SK-MEL-5 (cell line): Measurements from ENCODE around the gene MCRIP1. TPM values are rescaled to one million over a fixed set of nuclear protein-coding genes. Genes with fewer than 3 reads are reported as not detected.

Source experiments
- DNase-seq: peaks from one replicate; pipeline ENCODE4 v3.0.0-alpha.2; 2016; ENCODE audit warnings: low read depth, low spot score
- in situ Hi-C: cut with HindIII; loops from 2 replicates; pipeline ENCODE4 v1.10.0; 2016; ENCODE audit warnings: low sequenced_read_pairs, high pct_unique_total_duplicates, low pct_unique_long_range_greater_than_20kb
- total RNA-seq: library from RNA; depleted of rRNA; stranded (reverse); fragments of >200 nt; shearing (Covaris generic); gene quantifications from 2 replicates; pipeline ENCODE4 v1.2.3, GENCODE V29; 2014; rRNA removed

Gene MCRIP1
- total RNA-seq, 1 experiment from 2014 or later: 162 TPM

DNA sequence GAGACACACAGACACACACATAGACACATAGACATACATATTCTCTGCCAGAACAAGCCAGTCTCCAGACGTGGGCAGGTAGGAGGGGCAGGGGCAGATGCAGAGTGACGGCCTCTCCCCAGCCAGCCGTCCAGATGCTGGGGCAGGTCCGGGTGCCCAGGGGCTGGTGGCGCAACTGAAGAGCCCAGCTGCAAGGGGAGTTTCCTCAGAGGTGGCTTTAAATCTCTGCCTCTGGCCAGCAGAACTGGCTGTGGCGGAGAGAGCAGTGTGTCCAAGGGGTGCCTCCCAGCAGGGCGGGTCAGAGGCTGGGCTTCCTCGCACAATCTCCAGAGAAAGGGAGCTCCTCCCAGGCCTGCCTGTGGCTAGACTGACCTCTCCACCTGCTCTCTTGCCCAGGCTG lies 38.6 kb downstream of the MCRIP1 start:
- in situ Hi-C loops: no loop called here
- no peak for DNase-seq

DNA sequence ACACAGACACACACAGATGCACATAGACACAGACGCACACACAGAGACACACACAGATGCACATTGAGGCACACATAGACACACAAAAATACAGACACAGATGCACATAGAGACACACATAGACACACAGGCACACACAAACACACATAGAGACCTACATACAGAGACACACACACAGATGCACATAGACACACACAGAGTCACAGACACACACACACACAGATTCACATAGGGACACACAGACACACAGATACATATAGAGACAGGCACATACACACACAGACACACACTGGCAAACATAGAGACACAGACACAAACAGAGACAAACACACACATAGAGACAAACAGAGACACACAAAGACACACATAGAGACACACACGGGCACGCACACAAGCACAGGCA lies 39.0 kb downstream of the MCRIP1 start:
- in situ Hi-C loops: no loop called here
- DNase-seq: no peak

DNA sequence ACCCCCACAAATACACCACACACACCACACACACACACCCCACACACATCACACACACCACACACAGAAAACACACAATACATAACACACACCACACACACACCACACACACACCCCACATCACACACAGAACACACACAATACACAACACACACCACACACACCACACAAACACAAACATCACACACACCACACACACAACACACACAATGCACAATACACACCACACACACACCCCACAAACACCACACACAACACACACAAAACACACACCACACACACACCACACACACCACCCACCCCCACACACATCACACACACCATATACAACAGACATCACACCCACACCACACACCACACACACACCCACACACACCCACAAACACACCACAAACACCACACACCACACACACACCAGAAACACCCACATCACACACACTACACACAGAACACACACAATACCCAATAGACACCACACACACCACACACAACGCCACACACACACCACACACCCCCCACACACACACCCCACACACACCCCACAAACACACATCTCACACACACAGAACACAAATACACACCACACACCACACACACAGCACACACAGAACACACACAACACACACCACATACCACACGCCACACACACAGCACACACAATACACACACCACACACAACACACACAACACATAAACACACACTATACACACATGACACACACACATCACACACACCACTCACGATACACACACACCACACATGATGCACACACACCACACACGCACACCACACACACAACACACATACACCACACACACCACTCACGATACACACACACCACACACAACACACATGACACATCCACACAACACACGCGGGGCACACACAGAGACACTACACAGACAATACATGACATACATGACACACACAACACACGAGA lies 40.1 kb downstream of the MCRIP1 start:
- DNase-seq: no peak
- in situ Hi-C loops: no loop called here

Other genes starting within 250 kb of the MCRIP1 start
- 139 TPM in 2 replicates for gene NPLOC4, start 196.2 kb downstream of the MCRIP1 start, total RNA-seq
- 70.6 and 85.2 TPM in 2 replicates for gene TSPAN10, start 196.1 kb downstream of the MCRIP1 start, total RNA-seq
- gene PDE6G, start 176.7 kb downstream of the MCRIP1 start, total RNA-seq: 0.67 TPM in 1 of 2 replicates, not detected in the other
- 96.8 and 106 TPM in 2 replicates for gene OXLD1, start 166.7 kb downstream of the MCRIP1 start, total RNA-seq
- gene CCDC137, start 166.6 kb downstream of the MCRIP1 start, total RNA-seq: 52.0 and 56.8 TPM in 2 replicates
- 46.1 and 52.5 TPM in 2 replicates for gene ARL16, start 149.5 kb downstream of the MCRIP1 start, total RNA-seq
- gene HGS, start 149.3 kb downstream of the MCRIP1 start, total RNA-seq: 155 and 174 TPM in 2 replicates
- 24.9 and 29.5 TPM in 2 replicates for gene MRPL12, start 129.9 kb downstream of the MCRIP1 start, total RNA-seq
- gene SLC25A10, start 121.0 kb downstream of the MCRIP1 start, total RNA-seq: 45.5 and 50.6 TPM in 2 replicates
- not detected in 2 replicates for gene GCGR, start 29.1 kb downstream of the MCRIP1 start, total RNA-seq
- 0.56 and 0.63 TPM in 2 replicates for gene PPP1R27, start 1.8 kb upstream of the MCRIP1 start, total RNA-seq
- gene P4HB, start 27.2 kb upstream of the MCRIP1 start, total RNA-seq: 1,826 and 1,949 TPM in 2 replicates
- 288 and 306 TPM in 2 replicates for gene ARHGDIA, start 38.0 kb upstream of the MCRIP1 start, total RNA-seq
- 245 and 252 TPM in 2 replicates for gene ALYREF, start 58.3 kb upstream of the MCRIP1 start, total RNA-seq
- gene ANAPC11, start 58.4 kb upstream of the MCRIP1 start, total RNA-seq: 315 and 336 TPM in 2 replicates
- gene NPB, start 68.9 kb upstream of the MCRIP1 start, total RNA-seq: 0.08 and 0.34 TPM in 2 replicates
- 86.6 and 105 TPM in 2 replicates for gene PCYT2, start 78.1 kb upstream of the MCRIP1 start, total RNA-seq
- gene SIRT7, start 84.9 kb upstream of the MCRIP1 start, total RNA-seq: 23.6 and 24.7 TPM in 2 replicates
- gene MAFG, start 94.4 kb upstream of the MCRIP1 start, total RNA-seq: 73.1 and 73.9 TPM in 2 replicates
- 335 and 351 TPM in 2 replicates for gene PYCR1, start 104.0 kb upstream of the MCRIP1 start, total RNA-seq
- not detected in 2 replicates for gene MYADML2, start 113.9 kb upstream of the MCRIP1 start, total RNA-seq
- 3.0 TPM in 2 replicates for gene NOTUM, start 127.9 kb upstream of the MCRIP1 start, total RNA-seq
- 80.5 and 81.9 TPM in 2 replicates for gene ASPSCR1, start 144.3 kb upstream of the MCRIP1 start, total RNA-seq
- 130 and 134 TPM in 2 replicates for gene CENPX, start 189.6 kb upstream of the MCRIP1 start, total RNA-seq
- gene LRRC45, start 190.0 kb upstream of the MCRIP1 start, total RNA-seq: 33.7 and 40.4 TPM in 2 replicates
- 38.0 and 45.8 TPM in 2 replicates for gene RAC3, start 198.4 kb upstream of the MCRIP1 start, total RNA-seq
- gene DCXR, start 204.4 kb upstream of the MCRIP1 start, total RNA-seq: 120 and 129 TPM in 2 replicates
- 29.2 and 29.3 TPM in 2 replicates for gene RFNG, start 218.5 kb upstream of the MCRIP1 start, total RNA-seq
- gene GPS1, start 218.6 kb upstream of the MCRIP1 start, total RNA-seq: 284 and 295 TPM in 2 replicates
- 182 and 198 TPM in 2 replicates for gene DUS1L, start 232.5 kb upstream of the MCRIP1 start, total RNA-seq